ENCODE data around the gene PRAC2.

DNA sequence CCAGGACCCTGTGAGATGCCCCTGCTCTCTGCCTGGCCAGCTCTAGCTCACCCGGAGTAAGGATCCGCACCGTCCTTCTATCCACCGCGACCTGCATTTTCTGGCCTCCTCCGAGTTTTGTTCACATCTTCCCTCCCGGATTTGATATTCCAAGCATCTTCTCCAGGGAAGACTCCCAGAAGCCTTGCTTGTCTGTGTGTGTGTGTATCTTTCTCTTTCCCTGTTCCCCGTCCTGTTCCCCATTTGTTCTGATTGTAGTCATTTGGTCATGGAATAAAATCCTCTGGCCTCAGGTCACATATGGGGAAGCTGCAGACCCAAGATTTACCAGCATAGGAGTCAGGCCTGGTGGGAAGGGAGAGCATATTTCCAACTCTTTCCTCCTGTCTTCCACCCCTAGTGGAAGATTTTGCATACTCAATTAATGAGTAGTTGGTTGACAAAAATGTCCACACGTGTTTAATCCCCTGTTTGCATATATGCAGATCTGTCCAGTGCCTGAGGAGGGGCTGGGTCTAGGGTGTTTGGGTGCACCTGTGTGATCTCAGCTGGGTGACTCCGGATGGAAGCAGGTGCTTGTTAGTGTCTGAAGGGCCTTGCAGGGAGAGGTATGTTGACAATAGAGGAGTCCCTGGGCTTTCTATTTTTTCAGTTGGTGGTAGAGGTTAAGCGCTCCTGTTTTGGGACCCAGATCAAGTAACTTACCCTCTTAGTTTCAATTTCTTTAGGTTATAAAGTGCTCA is 2.5 kb upstream of the PRAC2 start:
- TF ChIP-seq, protein P1, sequence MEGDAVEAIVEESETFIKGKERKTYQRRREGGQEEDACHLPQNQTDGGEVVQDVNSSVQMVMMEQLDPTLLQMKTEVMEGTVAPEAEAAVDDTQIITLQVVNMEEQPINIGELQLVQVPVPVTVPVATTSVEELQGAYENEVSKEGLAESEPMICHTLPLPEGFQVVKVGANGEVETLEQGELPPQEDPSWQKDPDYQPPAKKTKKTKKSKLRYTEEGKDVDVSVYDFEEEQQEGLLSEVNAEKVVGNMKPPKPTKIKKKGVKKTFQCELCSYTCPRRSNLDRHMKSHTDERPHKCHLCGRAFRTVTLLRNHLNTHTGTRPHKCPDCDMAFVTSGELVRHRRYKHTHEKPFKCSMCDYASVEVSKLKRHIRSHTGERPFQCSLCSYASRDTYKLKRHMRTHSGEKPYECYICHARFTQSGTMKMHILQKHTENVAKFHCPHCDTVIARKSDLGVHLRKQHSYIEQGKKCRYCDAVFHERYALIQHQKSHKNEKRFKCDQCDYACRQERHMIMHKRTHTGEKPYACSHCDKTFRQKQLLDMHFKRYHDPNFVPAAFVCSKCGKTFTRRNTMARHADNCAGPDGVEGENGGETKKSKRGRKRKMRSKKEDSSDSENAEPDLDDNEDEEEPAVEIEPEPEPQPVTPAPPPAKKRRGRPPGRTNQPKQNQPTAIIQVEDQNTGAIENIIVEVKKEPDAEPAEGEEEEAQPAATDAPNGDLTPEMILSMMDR (IDR thresholded peaks at IDR 0.05; ENCODE audit: low read depth, low read length) = no peak
- TF ChIP-seq, protein P2, sequence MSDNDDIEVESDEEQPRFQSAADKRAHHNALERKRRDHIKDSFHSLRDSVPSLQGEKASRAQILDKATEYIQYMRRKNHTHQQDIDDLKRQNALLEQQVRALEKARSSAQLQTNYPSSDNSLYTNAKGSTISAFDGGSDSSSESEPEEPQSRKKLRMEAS (IDR thresholded peaks at IDR 0.05; ENCODE audit: low read depth, low read length) = no peak
- no peak for TF ChIP-seq POLR2A (IDR thresholded peaks at IDR 0.05; ENCODE audit: extremely low read depth, insufficient read length)
- no peak for TF ChIP-seq MYC (IDR thresholded peaks at IDR 0.05; ENCODE audit: low read depth, low read length)
